ENCODE measurements around the gene STON2. TPM values are rescaled to one million over a fixed set of nuclear protein-coding genes. Genes with fewer than 3 reads are reported as not detected.
A peak's percentile ranks its signal among the peaks of the same experiment; 100 is the strongest.

The STON2 gene
- total and polyA plus RNA-seq, 8 donors = 8.4 to 46.7 (median 12.3) TPM

DNA sequence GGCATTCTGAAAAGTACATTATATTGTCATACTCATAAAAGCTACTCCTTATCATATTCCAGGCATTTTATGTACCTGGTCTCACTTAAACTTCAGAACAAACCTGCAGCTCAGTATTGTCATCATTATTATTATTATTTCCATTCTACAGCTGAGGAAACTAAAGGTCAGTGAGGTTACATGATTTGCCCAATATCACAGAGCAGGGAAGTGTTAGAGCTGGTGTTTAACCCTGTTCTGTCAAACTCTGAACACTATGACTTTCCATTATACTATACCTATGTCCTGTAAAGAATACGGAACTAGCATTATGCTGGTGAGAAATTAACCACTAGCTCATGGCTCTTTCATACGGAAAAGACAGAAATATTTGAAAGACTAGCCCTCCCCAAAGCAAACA, 56.4 kb downstream of the STON2 start:
- intact Hi-C loops (cut with DNase I) = no loop called here
- TF ChIP-seq, protein P1, sequence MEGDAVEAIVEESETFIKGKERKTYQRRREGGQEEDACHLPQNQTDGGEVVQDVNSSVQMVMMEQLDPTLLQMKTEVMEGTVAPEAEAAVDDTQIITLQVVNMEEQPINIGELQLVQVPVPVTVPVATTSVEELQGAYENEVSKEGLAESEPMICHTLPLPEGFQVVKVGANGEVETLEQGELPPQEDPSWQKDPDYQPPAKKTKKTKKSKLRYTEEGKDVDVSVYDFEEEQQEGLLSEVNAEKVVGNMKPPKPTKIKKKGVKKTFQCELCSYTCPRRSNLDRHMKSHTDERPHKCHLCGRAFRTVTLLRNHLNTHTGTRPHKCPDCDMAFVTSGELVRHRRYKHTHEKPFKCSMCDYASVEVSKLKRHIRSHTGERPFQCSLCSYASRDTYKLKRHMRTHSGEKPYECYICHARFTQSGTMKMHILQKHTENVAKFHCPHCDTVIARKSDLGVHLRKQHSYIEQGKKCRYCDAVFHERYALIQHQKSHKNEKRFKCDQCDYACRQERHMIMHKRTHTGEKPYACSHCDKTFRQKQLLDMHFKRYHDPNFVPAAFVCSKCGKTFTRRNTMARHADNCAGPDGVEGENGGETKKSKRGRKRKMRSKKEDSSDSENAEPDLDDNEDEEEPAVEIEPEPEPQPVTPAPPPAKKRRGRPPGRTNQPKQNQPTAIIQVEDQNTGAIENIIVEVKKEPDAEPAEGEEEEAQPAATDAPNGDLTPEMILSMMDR (IDR thresholded peaks at IDR 0.05) = no peak
- H3K27ac ChIP-seq = no peak overlapping the region
- DNase-seq (no peak), ATAC-seq (no peak)
- no peak overlapping the region for H3K4me3 ChIP-seq
- H3K36me3 ChIP-seq = no peaks in the 10 kb centered on the region
- H3K27me3 ChIP-seq = peaks cover 0 to 6% of the 10 kb centered on the region in 2 donors
- peaks cover 0 to 3% of the 10 kb centered on the region in 2 donors for H3K4me1 ChIP-seq
- no peaks in the 10 kb centered on the region for H3K9me3 ChIP-seq

DNA sequence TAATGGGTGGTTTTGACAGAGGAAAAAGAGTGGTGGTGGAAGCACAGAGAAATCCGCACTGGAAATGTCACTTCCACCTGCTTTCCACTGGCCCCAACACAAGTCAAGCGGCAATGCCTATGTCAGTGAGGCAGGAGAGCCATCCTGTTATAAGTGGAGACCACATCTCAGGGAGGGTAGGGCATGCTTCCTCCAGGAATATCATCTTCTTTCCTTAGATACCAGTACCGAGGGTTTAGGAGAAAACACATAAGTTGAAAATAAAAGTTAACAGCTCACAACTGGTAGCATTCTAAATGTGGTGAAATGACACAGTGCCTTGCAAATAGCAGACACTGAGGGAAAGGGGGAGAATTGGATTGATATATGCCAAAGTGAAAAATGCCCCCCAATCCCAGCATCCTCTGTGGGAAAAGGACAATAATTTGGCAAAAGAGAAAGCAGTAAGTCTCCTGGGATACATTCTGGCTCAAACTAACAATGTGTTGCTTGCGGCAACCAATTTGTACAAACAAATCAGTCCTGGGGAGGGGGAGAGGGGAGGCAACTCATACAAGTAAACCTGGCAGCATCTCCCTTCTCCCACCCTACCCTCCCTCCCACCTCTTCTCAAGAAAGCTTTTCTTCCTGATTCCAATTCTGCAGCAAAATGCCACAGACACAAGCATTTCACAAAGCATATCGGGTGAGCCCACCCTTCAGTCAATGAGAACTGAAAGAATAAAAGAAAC, 57.1 kb downstream of the STON2 start:
- intact Hi-C loops (cut with DNase I) = no loop called here
- Histone ChIP-seq H3K36me3 (no peaks in the 10 kb centered on the region), H3K27me3 (peaks cover 0 to 6% of the 10 kb centered on the region in 2 donors), H3K9me3 (no peaks in the 10 kb centered on the region), H3K4me1 (peaks cover 0 to 3% of the 10 kb centered on the region in 2 donors), H3K27ac (no peak overlapping the region), H3K4me3 (no peak overlapping the region)
- no peak for DNase-seq
- TF ChIP-seq, protein P1 (IDR thresholded peaks at IDR 0.05) = no peak
- no peak for ATAC-seq

DNA sequence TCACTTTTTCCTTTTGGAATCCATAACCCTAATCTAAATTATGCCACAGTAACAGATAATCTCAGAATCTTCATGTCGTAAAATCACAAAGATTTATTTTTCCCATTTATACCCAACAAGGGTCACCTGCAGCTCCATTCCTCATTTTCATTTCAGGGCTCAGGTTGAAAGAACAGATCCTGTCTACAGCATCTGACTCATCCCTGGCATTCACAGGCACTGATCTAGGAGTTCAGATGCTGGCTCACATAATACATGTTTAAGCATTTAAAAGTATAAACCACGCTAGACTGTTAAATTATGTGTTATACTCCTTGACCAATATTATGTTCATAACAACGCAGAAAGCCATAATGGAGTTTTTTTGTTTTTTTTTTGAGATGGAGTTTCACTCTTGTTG, 58.3 kb downstream of the STON2 start:
- H3K4me3 ChIP-seq = no peak overlapping the region
- H3K9me3 ChIP-seq = no peaks in the 10 kb centered on the region
- intact Hi-C loops (cut with DNase I) = no loop called here
- H3K27me3 ChIP-seq = peaks cover 0 to 6% of the 10 kb centered on the region in 2 donors
- peaks cover 0 to 3% of the 10 kb centered on the region in 2 donors for H3K4me1 ChIP-seq
- no peak overlapping the region for H3K27ac ChIP-seq
- no peak for ATAC-seq
- TF ChIP-seq, protein P1 (IDR thresholded peaks at IDR 0.05) = no peak
- H3K36me3 ChIP-seq = no peaks in the 10 kb centered on the region
- DNase-seq = no peak

DNA sequence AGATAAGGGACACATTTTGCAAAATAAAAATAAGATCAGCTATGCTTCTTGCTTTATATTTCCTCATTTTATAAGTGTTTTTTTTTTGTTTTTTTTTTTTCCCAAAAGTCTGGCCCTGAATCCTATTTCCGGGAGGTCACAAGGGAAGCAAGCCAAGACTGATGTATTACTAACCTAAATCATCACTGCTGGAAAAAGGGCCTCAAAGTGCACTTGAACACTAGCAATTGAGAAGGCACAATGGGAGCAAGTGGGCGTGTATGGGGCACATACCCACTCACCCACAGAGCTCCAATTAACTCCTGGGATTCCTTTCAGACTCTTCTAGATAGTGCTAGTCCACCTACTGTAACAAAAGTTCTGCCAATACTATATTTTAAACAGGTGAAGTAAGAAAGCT, 58.8 kb downstream of the STON2 start:
- ATAC-seq (peak; percentile 35), DNase-seq (no peak)

DNA sequence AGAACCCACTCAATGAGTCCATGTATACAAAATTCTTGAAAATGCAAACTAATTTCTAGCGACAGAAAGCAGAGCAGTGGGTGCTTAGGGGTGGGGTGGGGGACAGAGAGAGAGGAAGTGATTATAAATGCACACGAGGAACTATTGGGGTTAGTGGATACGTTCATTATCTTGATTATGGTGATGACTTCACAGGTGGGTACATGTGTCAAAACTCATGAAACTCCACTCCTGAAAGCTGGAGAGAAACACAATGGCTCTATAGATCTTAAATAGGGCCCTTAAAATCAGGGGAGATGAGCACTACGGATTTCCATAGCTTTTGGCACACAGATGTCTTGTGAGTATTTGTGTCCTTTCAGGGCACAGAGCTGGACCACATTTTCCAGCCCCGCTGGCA, 59.9 kb downstream of the STON2 start:
- no peaks in the 10 kb centered on the region for H3K9me3 ChIP-seq
- H3K4me1 ChIP-seq = peaks cover 0 to 3% of the 10 kb centered on the region in 2 donors
- ATAC-seq (no peak), DNase-seq (no peak)
- H3K4me3 ChIP-seq = no peak overlapping the region
- no peaks in the 10 kb centered on the region for H3K36me3 ChIP-seq
- intact Hi-C loops (cut with DNase I) = no loop called here
- TF ChIP-seq, protein P1 (IDR thresholded peaks at IDR 0.05) = no peak
- H3K27ac ChIP-seq = no peak overlapping the region
- peaks cover 0 to 6% of the 10 kb centered on the region in 2 donors for H3K27me3 ChIP-seq

More for the DNA sequence above, 58.8 kb downstream of the STON2 start:
- peaks cover 0 to 6% of the 10 kb centered on the region in 2 donors for H3K27me3 ChIP-seq
- intact Hi-C loops (cut with DNase I) = no loop called here
- no peaks in the 10 kb centered on the region for H3K36me3 ChIP-seq
- H3K4me3 ChIP-seq = no peak overlapping the region
- H3K27ac ChIP-seq = no peak overlapping the region
- no peaks in the 10 kb centered on the region for H3K9me3 ChIP-seq
- TF ChIP-seq, protein P1 (IDR thresholded peaks at IDR 0.05) = no peak
- H3K4me1 ChIP-seq = peaks cover 0 to 3% of the 10 kb centered on the region in 2 donors
